ENCODE results near the gene TBP.

The TBP gene

DNA sequence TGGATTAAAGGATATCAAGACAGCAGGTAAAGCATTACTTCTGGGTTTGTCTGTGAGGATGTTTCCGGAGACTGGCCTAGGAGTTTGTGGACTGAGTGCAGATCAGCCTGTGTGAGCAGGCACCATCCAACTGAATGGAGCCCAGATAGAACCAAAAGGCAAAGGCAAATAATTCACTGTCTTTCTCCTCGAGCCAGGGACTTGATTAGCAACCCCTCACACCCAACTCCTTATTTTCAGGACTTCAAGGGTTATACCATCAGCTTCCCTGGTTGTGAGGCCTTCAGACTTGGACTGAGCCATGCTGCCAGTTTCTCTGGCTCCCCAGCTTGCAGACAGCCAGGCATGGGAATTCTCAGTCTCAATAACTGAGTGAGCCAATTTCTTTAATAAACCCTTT, 20.4 kb upstream of the TBP start:
- in situ Hi-C loops (cut with MboI; ENCODE audit: low sequenced_read_pairs): no loop called here

DNA sequence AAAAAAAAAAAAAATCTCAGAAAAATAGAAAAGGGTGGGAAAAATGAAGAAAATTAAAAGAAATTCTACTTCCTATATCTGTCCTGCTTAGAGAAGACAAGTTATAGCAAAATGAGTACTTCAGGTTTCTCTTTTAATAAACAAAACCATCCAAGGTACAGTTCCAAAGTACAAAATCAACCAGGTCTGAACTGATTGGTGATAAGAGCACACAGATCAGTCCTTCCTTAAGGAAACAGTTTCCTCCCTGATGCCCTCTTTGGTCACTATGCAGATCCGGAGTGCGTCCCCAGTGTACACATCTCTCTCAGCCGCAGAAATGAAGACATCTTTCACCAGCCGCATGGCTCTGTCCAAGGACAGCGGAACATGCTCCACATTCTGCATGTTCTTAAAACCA, 19.2 kb upstream of the TBP start:
- in situ Hi-C loops (cut with MboI; ENCODE audit: low sequenced_read_pairs): no loop called here

GRCh38 chr6:170536671-170537070, 17.5 kb upstream of the TBP start:
- in situ Hi-C loops (cut with MboI; ENCODE audit: low sequenced_read_pairs): no loop called here

- in situ Hi-C loops (cut with MboI; ENCODE audit: low sequenced_read_pairs): no loop called here
Observed at GRCh38 chr6:170537329-170537728, 16.8 kb upstream of the TBP start.

DNA sequence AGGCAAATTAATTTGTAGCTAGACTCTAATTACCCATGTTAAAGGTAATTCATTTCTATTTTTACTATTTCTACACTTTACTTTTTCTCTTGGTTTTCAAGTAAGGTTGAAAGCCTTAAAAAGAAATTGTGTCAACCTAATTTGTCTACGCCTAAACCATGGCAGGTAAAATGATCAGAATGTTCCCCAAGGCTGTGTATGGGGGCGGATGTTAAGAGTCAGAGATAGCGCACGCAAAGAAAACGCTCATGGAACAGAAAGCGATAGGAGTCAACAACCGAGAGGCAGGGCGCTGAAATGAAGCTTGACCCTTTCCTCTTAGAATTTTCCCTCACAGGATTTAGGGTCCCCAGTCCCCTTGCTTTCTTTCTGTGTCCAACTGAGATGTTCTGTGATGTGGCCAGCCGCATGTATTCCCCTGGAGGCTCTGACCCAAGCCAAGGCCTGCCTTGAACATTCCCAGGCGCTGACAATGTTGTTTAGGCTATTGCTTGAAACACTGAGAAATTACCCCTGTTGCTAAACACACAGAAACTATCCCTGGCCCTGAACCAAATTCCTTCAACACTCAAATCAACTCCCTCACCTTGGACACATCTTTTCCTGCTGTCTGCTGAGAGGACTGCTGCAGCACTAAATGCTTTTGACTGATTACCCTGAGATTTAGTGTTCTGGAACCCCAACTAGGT, 12.0 kb upstream of the TBP start:
- in situ Hi-C loops (cut with MboI; ENCODE audit: low sequenced_read_pairs): no loop called here

DNA sequence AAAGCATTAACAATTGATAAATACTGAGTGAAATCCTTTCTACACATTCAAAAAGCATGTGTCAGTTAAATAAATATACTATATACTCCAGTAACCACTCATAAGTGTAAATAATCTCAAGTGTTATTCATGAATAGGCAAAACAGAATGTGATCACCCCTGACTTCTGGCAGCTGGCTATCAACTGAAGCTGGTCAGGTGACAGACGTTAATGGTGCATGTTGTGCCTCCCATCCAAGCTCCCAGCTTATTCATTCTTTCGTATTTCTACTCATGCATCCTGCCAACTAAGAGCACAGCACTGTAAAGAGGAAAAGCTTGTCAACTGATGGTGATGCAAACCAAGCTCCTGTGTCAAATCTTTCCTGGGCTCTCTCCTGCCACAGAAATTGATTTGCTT, 8.8 kb upstream of the TBP start:
- in situ Hi-C loops (cut with MboI; ENCODE audit: low sequenced_read_pairs): no loop called here

DNA sequence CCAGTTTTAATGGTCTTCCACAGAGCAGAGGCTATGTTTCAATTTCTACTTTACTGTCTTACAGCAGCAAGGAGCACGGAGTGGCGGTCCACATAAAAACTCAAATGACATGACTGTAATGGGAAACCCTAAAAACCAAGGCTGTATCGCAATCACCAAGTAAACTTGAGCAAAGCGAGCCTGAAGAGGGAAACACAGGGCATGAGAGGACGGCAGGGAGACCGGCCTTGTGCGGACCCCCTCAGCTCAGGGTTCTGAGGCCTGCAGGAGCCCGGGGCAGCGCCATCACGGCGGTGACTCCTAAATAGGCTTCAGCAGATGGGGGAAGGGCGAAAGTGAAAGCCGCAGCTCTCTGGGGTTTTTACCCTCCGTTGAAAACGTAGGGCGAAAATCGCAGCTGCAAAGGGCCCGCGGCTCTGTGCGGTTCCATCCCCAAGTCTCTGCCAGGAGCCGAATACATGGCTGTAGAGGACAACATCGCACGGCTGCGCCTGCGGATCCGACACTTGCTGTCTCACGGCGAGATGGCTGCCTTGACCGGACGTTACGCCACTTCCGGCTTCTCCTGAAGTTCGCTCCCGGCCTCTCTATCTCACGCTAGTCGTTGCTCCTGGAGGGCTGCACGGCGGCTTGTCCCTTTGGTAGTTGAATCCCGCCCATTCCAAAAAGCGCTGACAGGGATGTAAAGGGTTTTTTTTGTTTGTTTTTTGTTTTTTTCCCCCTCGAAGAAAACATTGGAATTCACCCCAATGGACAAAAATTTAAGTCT, 1.2 kb upstream of the TBP start, which contains the start of gene PSMB1:
PSMB1 (minus strand) TSS at position 543 of the 769 bp plus-strand sequence; CDS start at position 478, 65 bp downstream.
- in situ Hi-C loops (cut with MboI; ENCODE audit: low sequenced_read_pairs): no loop called here

DNA sequence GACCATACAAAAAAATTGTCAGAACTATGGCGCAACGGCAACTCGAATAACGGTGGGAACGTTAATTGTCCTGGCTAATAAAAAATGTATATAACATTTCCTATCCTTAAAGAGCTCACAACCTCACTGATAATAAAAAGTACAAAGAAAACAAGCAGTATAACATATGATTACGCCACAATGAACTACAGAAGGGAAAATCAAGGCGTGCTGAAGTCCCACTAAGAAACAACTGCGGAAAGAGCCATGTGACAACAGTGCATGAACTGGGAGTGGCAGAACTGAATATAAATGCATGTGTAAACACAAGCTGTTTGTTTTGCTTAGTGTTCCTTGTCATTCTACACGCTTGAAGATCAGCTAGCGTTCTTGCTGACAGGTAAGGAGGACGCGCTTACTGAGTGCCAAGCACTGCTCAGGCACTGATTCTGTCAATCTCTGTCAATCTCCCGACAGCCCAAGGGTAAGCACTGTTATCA, 596 bp upstream of the TBP start:
- in situ Hi-C loops (cut with MboI; ENCODE audit: low sequenced_read_pairs): no loop called here

DNA sequence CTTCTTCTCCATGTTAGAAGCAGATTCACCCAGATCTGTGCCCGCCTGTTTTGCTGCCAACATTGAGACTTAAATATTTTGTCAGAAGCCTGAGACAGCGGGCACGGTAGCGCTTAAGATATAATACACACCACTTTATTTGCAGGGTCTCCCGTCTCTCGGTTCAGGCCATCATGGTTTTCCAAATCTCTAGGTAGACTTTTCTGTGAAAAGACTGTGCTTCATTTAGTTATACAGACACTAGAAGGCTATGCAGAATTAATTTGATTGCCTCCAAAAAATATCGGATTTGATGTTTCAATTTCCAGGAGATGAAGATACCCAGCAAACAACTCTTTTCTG, 598 bp downstream of the TBP start:
- in situ Hi-C loops (cut with MboI; ENCODE audit: low sequenced_read_pairs): no loop called here

- in situ Hi-C loops (cut with MboI; ENCODE audit: low sequenced_read_pairs): no loop called here
Observed at GRCh38 chr6:170555305-170555704, 1.1 kb downstream of the TBP start.

DNA sequence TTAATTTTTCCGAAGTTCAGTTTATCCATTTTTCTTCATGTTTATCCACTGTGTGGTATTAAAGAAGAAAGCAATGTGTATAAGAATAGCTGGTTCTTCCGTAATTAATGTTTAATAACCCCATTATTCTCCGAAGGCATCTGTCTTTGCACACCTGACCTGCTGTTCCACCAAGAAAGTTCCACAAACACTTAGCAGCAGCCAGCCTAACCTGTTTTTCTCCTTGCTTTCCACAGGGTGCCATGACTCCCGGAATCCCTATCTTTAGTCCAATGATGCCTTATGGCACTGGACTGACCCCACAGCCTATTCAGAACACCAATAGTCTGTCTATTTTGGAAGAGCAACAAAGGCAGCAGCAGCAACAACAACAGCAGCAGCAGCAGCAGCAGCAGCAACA, 7.4 kb downstream of the TBP start:
- in situ Hi-C loops (cut with MboI; ENCODE audit: low sequenced_read_pairs): no loop called here

DNA sequence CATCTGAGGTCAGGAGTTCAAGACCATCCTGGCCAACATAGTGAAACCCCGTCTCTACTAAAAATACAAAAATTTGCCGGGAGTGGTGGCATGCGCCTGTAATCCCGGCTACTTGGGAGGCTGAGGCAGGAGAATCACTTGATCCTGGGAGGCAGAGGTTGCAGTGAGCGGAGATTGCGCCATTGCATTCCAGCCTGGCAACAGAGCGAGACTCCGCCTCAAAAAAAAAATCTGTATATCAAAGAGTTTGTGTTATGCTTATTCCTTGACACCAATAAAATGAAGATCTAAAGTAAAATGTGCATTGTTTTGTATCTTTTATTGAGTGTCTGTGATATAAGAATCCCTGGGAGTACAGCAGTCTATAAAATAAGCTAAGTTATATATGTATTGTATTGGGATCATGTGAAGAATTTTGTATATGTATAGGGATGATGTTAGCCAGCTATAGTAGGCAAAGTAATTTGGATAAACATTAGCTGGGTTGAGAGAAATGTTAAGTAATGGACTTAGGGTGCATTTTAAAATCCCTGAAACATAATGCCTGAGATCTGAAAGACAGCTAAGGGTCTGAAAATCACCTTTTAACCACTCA, 10.9 kb downstream of the TBP start:
- in situ Hi-C loops (cut with MboI; ENCODE audit: low sequenced_read_pairs): no loop called here

DNA sequence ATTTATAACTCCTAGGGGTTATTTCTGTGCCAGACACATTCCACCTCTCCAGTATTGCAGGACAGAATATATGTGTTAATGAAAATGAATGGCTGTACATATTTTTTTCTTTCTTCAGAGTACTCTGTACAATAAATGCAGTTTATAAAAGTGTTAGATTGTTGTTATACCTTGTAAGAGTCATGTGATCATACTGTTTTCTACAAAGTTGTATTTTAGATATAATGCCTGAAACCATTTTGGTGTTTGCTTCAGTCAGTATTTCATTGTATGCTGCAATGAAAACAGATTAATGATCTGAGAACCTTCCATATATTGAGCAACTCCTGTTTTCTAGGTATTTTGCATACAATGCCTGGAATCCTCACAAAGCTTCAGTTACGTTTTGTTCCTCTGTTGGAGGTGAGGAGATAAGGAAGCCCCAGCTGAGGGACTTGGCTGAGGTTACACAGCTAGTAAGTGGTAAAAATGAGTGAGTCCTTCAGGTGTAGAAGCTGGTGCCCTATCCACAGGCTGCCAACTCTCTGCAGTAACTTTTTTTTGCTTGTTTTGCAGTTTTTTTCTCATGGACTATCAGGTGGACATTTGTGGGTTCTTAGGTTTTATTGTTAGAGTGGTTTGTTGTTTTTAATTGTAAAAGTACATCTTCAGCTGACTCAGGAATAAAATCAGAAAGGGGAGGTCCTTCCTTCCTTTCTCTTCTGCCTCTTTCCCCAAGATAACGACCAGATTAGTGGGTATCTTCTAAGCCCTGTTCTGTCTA, 18.7 kb downstream of the TBP start:
- in situ Hi-C loops (cut with MboI; ENCODE audit: low sequenced_read_pairs): no loop called here

DNA sequence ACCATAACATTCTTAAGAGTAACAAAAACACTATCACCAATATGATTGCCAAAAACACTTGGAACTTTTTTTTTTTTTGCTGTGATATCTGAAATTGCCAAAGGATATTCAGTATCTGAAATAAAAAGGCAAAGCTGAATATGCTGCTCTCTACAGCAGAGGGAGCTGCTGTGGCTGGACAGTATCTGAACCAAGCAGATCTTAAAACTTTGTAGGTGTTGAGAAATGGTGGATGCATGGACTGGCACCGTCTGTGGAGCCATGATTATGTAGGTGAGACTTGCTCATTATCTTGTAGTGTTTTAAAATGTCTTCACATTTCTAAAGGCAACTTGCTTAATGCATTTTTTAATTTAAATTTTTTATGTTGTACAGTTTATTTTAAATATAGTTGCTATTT, 21.1 kb downstream of the TBP start:
- in situ Hi-C loops (cut with MboI; ENCODE audit: low sequenced_read_pairs): no loop called here

GRCh38 chr6:170578909-170579308, 24.7 kb downstream of the TBP start:
- in situ Hi-C loops (cut with MboI; ENCODE audit: low sequenced_read_pairs): no loop called here

GRCh38 chr6:170583756-170584180, 29.6 kb downstream of the TBP start:
- in situ Hi-C loops (cut with MboI; ENCODE audit: low sequenced_read_pairs): no loop called here

DNA sequence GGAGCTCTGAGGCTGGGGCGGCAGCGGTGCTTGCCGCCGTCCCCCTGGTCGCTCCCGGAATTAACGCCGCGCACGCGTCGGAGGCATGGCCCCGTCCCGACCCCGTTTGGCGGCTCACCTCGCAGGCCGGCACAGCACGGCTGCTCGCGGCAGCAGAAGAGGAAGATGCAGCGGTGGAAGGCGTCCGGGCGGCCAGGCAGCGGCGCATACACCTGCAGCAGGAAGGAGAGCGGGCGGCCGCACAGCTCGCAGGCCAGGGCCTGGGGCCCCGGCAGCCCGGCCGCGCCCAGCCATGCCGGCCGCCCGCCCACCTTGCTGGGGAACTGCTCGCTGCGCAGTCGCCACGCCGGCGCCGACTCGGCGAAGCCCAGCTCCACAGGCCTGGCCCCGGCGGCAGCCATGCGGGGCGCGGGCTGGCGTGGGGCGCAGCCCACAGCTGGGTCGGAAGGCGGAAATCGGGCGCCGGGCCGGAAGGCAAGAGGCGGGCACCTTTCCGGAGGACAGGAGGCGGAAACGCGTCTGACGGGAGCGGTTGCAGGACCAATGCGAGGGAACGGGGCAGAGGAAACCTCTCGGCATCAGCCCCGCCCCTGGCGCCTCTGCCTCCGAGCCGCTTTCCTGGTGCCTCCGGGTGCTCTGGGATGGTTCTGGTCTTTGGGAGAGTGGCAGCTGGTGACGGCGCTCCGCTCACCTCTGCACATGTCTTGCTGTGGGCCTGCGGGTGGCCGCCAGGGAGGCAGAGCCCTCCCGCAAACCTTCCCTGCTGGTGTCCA, 30.2 kb downstream of the TBP start, which contains the start of gene PDCD2:
PDCD2 (minus strand) TSS at position 457 of the 773 bp plus-strand sequence; CDS start at position 401, 56 bp downstream.
- in situ Hi-C loops (cut with MboI; ENCODE audit: low sequenced_read_pairs): no loop called here

DNA sequence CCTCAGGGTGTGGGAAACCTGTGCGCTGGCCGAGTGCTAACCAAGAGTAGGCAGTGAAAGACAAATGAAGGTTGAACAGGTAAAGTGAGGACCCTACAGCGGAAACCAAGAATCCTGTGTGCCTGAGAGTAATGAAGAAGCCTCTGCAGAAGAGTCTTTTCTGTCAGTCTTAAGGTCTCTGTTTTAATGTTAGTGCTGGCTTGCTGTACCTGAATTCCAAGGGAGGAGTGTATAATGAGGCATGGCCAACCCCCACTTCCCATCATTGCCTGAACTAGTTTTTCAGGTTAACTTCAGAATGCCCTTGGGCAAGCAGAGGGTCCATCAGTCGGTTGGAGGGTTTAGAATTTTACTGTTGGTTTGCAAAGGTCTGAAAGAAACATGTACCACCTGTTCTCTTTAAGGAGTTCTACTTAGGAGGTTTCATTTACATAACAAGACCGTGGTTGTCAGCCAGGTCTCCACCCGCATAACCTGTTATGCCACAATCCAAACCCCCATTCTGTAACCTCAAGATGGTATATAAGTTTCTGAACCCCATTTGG, 30.9 kb downstream of the TBP start:
- in situ Hi-C loops (cut with MboI; ENCODE audit: low sequenced_read_pairs): no loop called here

- in situ Hi-C loops (cut with MboI; ENCODE audit: low sequenced_read_pairs): no loop called here
Observed at GRCh38 chr6:170590725-170591124, 36.6 kb downstream of the TBP start.

GRCh38 chr6:170596426-170596825, 42.3 kb downstream of the TBP start:
- in situ Hi-C loops (cut with MboI; ENCODE audit: low sequenced_read_pairs): no loop called here

Measured in hTERT RPE-1 (cell line).